Activated CD8-positive, alpha-beta memory T cell treated with anti-CD3 and anti-CD28 coated beads, Interleukin-2, amount 50 U/mL, for 1 hour (primary cell): ENCODE data around the gene SLCO1B3.

ENCODE experiments used
- DNase-seq: peaks from one replicate; pipeline ENCODE4 v3.0.0-alpha.2; 2020; ENCODE audit errors: extremely low read depth

Gene SLCO1B3

GRCh38 chr12:20883288-20883687, 72.8 kb downstream of the SLCO1B3 start:
- DNase-seq = no peak

- DNase-seq = no peak
These were observed 74.6 kb downstream of the SLCO1B3 start for GRCh38 chr12:20885116-20885515.

GRCh38 chr12:20885552-20885951, 75.0 kb downstream of the SLCO1B3 start:
- DNase-seq = no peak

- DNase-seq = no peak
These were observed 106.8 kb downstream of the SLCO1B3 start for GRCh38 chr12:20917269-20917668.

- DNase-seq = no peak
These were observed 107.3 kb downstream of the SLCO1B3 start for GRCh38 chr12:20917819-20918218.

GRCh38 chr12:20931894-20932293, 121.4 kb downstream of the SLCO1B3 start:
- DNase-seq = no peak

- no peak for DNase-seq
These were observed 136.2 kb downstream of the SLCO1B3 start for GRCh38 chr12:20946732-20947131.

- DNase-seq = no peak
These were observed 139.7 kb downstream of the SLCO1B3 start for GRCh38 chr12:20950248-20950647.

GRCh38 chr12:20963303-20963702, 152.8 kb downstream of the SLCO1B3 start:
- no peak for DNase-seq

GRCh38 chr12:20963762-20964161, 153.3 kb downstream of the SLCO1B3 start:
- DNase-seq = no peak
